Ishikawa (cell line): Measurements from ENCODE around the gene ABHD2.

Source experiments
- CEBPB ChIP-seq: IDR thresholded peaks from 2 replicates; pipeline ENCODE4 v1.6.1; 2012
- CREB1 ChIP-seq: IDR thresholded peaks from 2 replicates; pipeline ENCODE4 v1.6.1; 2012; ENCODE audit warnings: low read depth
- EGR1 ChIP-seq: IDR thresholded peaks from 2 replicates; pipeline ENCODE4 v1.6.1; 2012
- EP300 ChIP-seq: IDR thresholded peaks from 2 replicates; pipeline ENCODE4 v1.6.1; 2012; ENCODE audit warnings: borderline replicate concordance
- FOXM1 ChIP-seq: IDR thresholded peaks from 2 replicates; pipeline ENCODE4 v1.6.1; 2012; ENCODE audit warnings: low read depth, borderline replicate concordance
- NFIC ChIP-seq: IDR thresholded peaks from 2 replicates; pipeline ENCODE4 v1.6.1; 2012
- RAD21 ChIP-seq: IDR thresholded peaks from 2 replicates; pipeline ENCODE4 v1.6.1; 2012; ENCODE audit warnings: low read depth
- TAF1 ChIP-seq: IDR thresholded peaks from 2 replicates; pipeline ENCODE4 v1.6.1; 2012; ENCODE audit warnings: low read depth, mild to moderate bottlenecking
- TCF12 ChIP-seq: IDR thresholded peaks from 2 replicates; pipeline ENCODE4 v1.6.1; 2012; ENCODE audit warnings: low read depth
- TEAD4 ChIP-seq: IDR thresholded peaks from 2 replicates; pipeline ENCODE4 v1.6.1; 2012
- YY1 ChIP-seq: IDR thresholded peaks from 2 replicates; pipeline ENCODE4 v1.6.1; 2012; ENCODE audit warnings: low read depth
- ZBTB7A ChIP-seq: IDR thresholded peaks from 2 replicates; pipeline ENCODE4 v1.6.1; 2012; ENCODE audit warnings: low read depth
- TF ChIP-seq, protein P1 (sequence below): IDR thresholded peaks from 2 replicates; pipeline ENCODE4 v1.6.1; 2012; ENCODE audit warnings: low read depth, mild to moderate bottlenecking
- TF ChIP-seq, protein P2 (sequence below): IDR thresholded peaks from 2 replicates; pipeline ENCODE4 v1.6.1; 2012
- TF ChIP-seq, protein P3 (sequence below): IDR thresholded peaks from 2 replicates; pipeline ENCODE4 v1.6.1; 2012

The ABHD2 gene

DNA sequence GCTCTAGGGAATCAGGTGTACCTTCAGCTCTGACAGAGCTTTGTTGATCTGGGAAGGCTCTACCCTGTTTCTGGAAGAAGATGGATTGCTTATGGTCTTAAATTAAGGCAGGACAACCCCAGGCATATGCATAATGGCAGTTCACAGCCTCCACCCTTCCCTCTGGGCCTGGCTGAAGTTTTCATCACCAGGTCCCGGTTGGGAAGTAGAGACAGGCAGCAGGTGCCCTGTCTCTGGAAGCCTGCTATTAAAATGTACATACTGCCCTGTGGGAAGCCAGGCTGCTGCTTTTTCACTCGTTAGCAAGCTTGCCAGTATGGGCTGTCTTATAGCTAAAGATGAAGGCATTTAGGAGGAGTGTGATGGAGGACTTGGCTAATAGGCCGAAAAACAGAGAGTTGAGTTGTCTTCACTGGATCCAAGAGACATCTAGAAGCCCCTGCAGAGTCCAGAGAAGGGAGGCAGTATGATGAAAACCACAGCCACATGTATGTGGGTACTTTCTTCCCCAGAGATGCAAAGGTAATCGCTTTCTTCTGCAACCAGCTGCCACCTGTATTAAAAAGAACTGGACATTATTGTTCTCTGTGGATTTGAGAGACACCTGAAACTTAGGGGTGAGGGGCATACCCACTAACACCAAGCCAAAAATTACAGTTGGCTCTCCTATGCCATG lies 34.4 kb downstream of the ABHD2 start:
- TF ChIP-seq TEAD4 = no peak
- no peak for TF ChIP-seq RAD21
- TF ChIP-seq, protein P1, sequence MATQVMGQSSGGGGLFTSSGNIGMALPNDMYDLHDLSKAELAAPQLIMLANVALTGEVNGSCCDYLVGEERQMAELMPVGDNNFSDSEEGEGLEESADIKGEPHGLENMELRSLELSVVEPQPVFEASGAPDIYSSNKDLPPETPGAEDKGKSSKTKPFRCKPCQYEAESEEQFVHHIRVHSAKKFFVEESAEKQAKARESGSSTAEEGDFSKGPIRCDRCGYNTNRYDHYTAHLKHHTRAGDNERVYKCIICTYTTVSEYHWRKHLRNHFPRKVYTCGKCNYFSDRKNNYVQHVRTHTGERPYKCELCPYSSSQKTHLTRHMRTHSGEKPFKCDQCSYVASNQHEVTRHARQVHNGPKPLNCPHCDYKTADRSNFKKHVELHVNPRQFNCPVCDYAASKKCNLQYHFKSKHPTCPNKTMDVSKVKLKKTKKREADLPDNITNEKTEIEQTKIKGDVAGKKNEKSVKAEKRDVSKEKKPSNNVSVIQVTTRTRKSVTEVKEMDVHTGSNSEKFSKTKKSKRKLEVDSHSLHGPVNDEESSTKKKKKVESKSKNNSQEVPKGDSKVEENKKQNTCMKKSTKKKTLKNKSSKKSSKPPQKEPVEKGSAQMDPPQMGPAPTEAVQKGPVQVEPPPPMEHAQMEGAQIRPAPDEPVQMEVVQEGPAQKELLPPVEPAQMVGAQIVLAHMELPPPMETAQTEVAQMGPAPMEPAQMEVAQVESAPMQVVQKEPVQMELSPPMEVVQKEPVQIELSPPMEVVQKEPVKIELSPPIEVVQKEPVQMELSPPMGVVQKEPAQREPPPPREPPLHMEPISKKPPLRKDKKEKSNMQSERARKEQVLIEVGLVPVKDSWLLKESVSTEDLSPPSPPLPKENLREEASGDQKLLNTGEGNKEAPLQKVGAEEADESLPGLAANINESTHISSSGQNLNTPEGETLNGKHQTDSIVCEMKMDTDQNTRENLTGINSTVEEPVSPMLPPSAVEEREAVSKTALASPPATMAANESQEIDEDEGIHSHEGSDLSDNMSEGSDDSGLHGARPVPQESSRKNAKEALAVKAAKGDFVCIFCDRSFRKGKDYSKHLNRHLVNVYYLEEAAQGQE = no peak
- no peak for TF ChIP-seq CREB1
- TF ChIP-seq CEBPB = no peak
- TF ChIP-seq, protein P2, sequence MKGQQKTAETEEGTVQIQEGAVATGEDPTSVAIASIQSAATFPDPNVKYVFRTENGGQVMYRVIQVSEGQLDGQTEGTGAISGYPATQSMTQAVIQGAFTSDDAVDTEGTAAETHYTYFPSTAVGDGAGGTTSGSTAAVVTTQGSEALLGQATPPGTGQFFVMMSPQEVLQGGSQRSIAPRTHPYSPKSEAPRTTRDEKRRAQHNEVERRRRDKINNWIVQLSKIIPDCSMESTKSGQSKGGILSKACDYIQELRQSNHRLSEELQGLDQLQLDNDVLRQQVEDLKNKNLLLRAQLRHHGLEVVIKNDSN = no peak
- TF ChIP-seq TAF1 = no peak
- no peak for TF ChIP-seq FOXM1
- TF ChIP-seq EP300 = no peak
- TF ChIP-seq, protein P3, sequence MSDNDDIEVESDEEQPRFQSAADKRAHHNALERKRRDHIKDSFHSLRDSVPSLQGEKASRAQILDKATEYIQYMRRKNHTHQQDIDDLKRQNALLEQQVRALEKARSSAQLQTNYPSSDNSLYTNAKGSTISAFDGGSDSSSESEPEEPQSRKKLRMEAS = no peak

DNA sequence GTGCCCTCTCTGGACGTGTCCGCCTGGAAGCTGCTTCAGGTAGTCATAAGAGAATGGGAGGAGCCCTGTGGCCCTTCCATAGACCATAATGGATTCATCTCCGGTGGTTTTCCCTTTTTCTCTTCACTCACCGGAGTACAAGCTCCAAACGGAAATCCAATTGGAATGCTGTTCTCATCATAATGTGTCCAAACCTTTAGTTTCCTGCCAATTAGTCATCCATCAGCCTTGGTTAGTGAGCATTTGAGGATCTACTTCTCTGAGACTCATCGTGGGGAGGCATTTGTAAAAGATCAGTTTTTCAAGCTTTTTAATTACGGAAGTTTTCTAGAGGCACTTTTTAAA lies 34.9 kb downstream of the ABHD2 start:
- no peak for TF ChIP-seq EP300
- TF ChIP-seq, protein P2 = no peak
- no peak for TF ChIP-seq EGR1
- no peak for TF ChIP-seq TAF1
- TF ChIP-seq CEBPB = no peak
- no peak for TF ChIP-seq YY1
- TF ChIP-seq, protein P3 = no peak
- TF ChIP-seq, protein P1 = no peak
- TF ChIP-seq NFIC = no peak
- TF ChIP-seq ZBTB7A = no peak
- TF ChIP-seq TEAD4 = no peak
- no peak for TF ChIP-seq CREB1
- no peak for TF ChIP-seq FOXM1
- no peak for TF ChIP-seq RAD21
- TF ChIP-seq TCF12 = no peak

DNA sequence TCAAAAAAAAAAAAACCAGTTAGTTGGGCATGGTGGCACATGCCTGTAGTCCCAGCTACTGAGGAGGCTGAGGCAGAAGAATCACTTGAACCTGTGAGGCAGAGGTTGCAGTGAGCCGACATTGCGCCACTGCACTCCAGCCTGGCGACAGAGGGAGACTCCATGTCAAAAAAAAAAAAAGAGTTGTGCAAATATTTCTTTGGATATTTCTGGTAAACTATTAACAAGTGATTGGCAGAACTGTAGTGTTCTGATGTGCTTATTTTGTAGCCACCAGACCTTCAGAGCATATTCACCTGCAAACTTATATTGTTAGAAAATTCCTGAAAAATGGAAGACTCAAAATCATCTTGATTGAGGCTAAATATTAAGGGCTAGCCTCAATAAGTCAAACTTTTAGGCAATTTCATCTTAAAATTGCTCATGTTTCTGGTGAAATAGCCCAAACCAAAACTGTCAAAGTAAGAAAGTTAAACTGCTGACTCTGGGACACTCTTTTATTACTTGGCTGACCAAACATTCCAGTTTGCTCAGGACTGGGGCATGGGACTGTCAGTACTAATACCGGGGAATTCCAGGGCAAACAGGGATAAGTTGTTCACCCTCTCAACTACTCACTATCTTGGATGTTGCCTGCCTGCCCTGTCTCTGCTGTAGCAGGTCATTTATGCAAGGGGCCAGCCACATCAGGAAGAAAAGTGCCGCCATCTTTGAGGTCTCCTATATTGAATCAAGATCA lies 37.0 kb downstream of the ABHD2 start:
- TF ChIP-seq RAD21 (no peak), EP300 (no peak), EGR1 (no peak), CEBPB (no peak), ZBTB7A (no peak), TEAD4 (no peak), TAF1 (no peak), FOXM1 (no peak), YY1 (no peak), NFIC (no peak), TCF12 (no peak), CREB1 (no peak)
- TF ChIP-seq, protein P2 = no peak
- TF ChIP-seq, protein P1 = no peak
- TF ChIP-seq, protein P3 = no peak
